GM23248 (cell line): ENCODE results near the gene TMEM203. TPM values are rescaled to one million over a fixed set of nuclear protein-coding genes. Genes with fewer than 3 reads are reported as not detected.
A peak's percentile ranks its signal among the peaks of the same experiment; 100 is the strongest.

Experiments used
- DNase-seq: peaks from one replicate; pipeline ENCODE4 v3.0.0-alpha.2; 2015
- H2AFZ ChIP-seq: fragments of 200-600 bp; sonication (generic); 2 replicates; pipeline ENCODE4 v1.6.1; 2016; ENCODE audit warnings: antibody characterized with exemption
- H3F3A ChIP-seq: fragments of 200-600 bp; sonication (generic); 2 replicates; pipeline ENCODE4 v1.6.1; 2016; ENCODE audit warnings: mild to moderate bottlenecking, antibody characterized with exemption, mixed run types; ENCODE audit not compliant: insufficient read depth
- H3K27ac ChIP-seq: fragments of 200-600 bp; sonication (generic); 2 replicates; pipeline ENCODE4 v1.5.1; 2016; ENCODE audit warnings: mild to moderate bottlenecking
- H3K27me3 ChIP-seq: fragments of 200-600 bp; sonication (generic); replicated peaks from 2 replicates; pipeline ENCODE4 v1.6.1; 2016; ENCODE audit warnings: mild to moderate bottlenecking; ENCODE audit not compliant: insufficient read depth
- H3K36me3 ChIP-seq: fragments of 200-600 bp; sonication (generic); 2 replicates; pipeline ENCODE4 v1.6.1; 2016; ENCODE audit warnings: low read depth, mild to moderate bottlenecking
- H3K4me1 ChIP-seq: fragments of 200-600 bp; sonication (generic); 2 replicates; pipeline ENCODE4 v1.6.1; 2016; ENCODE audit warnings: mild to moderate bottlenecking; ENCODE audit not compliant: insufficient read depth
- H3K4me2 ChIP-seq: fragments of 200-600 bp; sonication (generic); one replicate; pipeline ENCODE4 v1.6.1; 2016; ENCODE audit warnings: mild to moderate bottlenecking; ENCODE audit not compliant: unreplicated experiment
- H3K4me3 ChIP-seq: fragments of 200-600 bp; sonication (generic); 2 replicates; pipeline ENCODE4 v1.5.1; 2016; ENCODE audit warnings: mild to moderate bottlenecking
- H3K79me2 ChIP-seq: fragments of 200-600 bp; sonication (generic); 2 replicates; pipeline ENCODE4 v1.6.1; 2016; ENCODE audit warnings: mild to moderate bottlenecking; ENCODE audit not compliant: insufficient read depth
- H3K9ac ChIP-seq: fragments of 200-600 bp; sonication (generic); 2 replicates; pipeline ENCODE4 v1.6.1; 2016; ENCODE audit warnings: mild to moderate bottlenecking
- H3K9me2 ChIP-seq: fragments of 200-600 bp; sonication (generic); 2 replicates; pipeline ENCODE4 v1.6.1; 2016; ENCODE audit warnings: mixed run types, mild to moderate bottlenecking, moderate library complexity; ENCODE audit not compliant: insufficient read depth
- H3K9me3 ChIP-seq: fragments of 200-600 bp; sonication (generic); one replicate; pipeline ENCODE4 v1.6.1; 2017; ENCODE audit warnings: low read depth
- H4K20me1 ChIP-seq: fragments of 200-600 bp; sonication (generic); 2 replicates; pipeline ENCODE4 v1.6.0; 2016; ENCODE audit not compliant: insufficient read depth
- EZH2 ChIP-seq: fragments of 200-600 bp; sonication (generic); IDR thresholded peaks from 2 replicates; pipeline ENCODE4 v1.6.1; 2018; ENCODE audit warnings: antibody characterized with exemption, mild to moderate bottlenecking; ENCODE audit not compliant: insufficient read depth, poor library complexity, severe bottlenecking
- EZH2phosphoT487 ChIP-seq: fragments of 200-600 bp; sonication (generic); IDR thresholded peaks from 2 replicates; pipeline ENCODE4 v1.6.1; 2018; ENCODE audit warnings: antibody characterized with exemption, moderate library complexity, mild to moderate bottlenecking, low read depth; ENCODE audit not compliant: insufficient read depth
- WGBS, 2 experiments: methylation state at CpG; one replicate each; pipeline ENCODE4 v1.1.6; 2015 to 2017; ENCODE audit warnings: low lambda C conversion rate in 2 of 2, low coverage in 1 of 2; ENCODE audit errors: missing lambda C conversion rate in 2 of 2; 5-methylcytosine and 5-hydroxymethylcytosine counted together
- in situ Hi-C: fragments of 300-500 bp; cut with MboI; formaldehyde crosslinking; loops from 2 replicates; pipeline ENCODE4 v1.15.0; 2020
- polyA plus RNA-seq: library from polyadenylated mRNA; unstranded; fragments of >200 nt; fragmentation: Nextera tagmentation; extraction: Ambion mirVana; gene quantifications from 2 replicates; pipeline ENCODE4 v1.2.1, GENCODE V29; 2016
- total RNA-seq: library from RNA; depleted of rRNA; stranded (reverse); fragments of >200 nt; shearing (Covaris generic); gene quantifications from 2 replicates; pipeline ENCODE4 v1.2.3, GENCODE V29; 2014

Gene TMEM203
- total and polyA plus RNA-seq, 2 experiments from 2014 or later, result 46.9 to 52.9 TPM

GRCh38 chr9:137211532-137211931 is 6.1 kb upstream of the TMEM203 start:
- Histone ChIP-seq H3K9me2 (no peaks in the 10 kb centered on the region), H2AFZ (no peak overlapping the region), H3K4me3 (no peak overlapping the region), H3K9ac (no peak overlapping the region), H3K9me3 (no peaks in the 10 kb centered on the region), H3F3A (no peaks in the 10 kb centered on the region), H3K4me1 (peaks cover 2% of the 10 kb centered on the region), H4K20me1 (no peaks in the 10 kb centered on the region), H3K4me2 (no peak overlapping the region), H3K79me2 (peaks cover 10% of the 10 kb centered on the region), H3K27me3 (no peaks in the 10 kb centered on the region), H3K27ac (no peak overlapping the region), H3K36me3 (no peaks in the 10 kb centered on the region)
- no peak for TF ChIP-seq EZH2
- no peak for TF ChIP-seq EZH2phosphoT487
- in situ Hi-C loops, result loop anchor here (10.0 kb wide), 1 partner anchor 87 kb away; no protein-coding TSS in a partner anchor
- no peak for DNase-seq
- WGBS, 2 experiments, result 79 to 84% methylated on average over 11 to 13 of the region's 13 CpGs

GRCh38 chr9:137206602-137207001 is 1.2 kb upstream of the TMEM203 start:
- Histone ChIP-seq H3K36me3 (no peaks in the 10 kb centered on the region), H3K9me2 (no peaks in the 10 kb centered on the region), H3K4me2 (peak overlapping the region; percentile 93), H4K20me1 (no peaks in the 10 kb centered on the region), H3K9ac (peak overlapping the region; percentile 92), H3K9me3 (no peaks in the 10 kb centered on the region), H2AFZ (no peak overlapping the region), H3K79me2 (peaks cover 57% of the 10 kb centered on the region), H3F3A (no peaks in the 10 kb centered on the region; the same call in 1 of the 2 replicates), H3K4me1 (peaks cover 14% of the 10 kb centered on the region), H3K4me3 (peak overlapping the region; percentile 89), H3K27ac (no peak overlapping the region), H3K27me3 (no peaks in the 10 kb centered on the region)
- TF ChIP-seq EZH2phosphoT487 (no peak), EZH2 (no peak)
- no peak for DNase-seq
- in situ Hi-C loops, result no loop called here
- 88 to 93% methylated on average over 7 of the region's 7 CpGs for WGBS, 2 experiments

- in situ Hi-C loops, result no loop called here
- Histone ChIP-seq H3K27me3 (no peaks in the 10 kb centered on the region), H3K9me2 (no peaks in the 10 kb centered on the region), H3F3A (no peaks in the 10 kb centered on the region; the same call in 1 of the 2 replicates), H3K4me3 (peak overlapping the region; percentile 89), H2AFZ (peak overlapping the region; percentile 58), H3K36me3 (no peaks in the 10 kb centered on the region), H3K79me2 (peaks cover 64% of the 10 kb centered on the region), H3K9me3 (no peaks in the 10 kb centered on the region), H3K9ac (peak overlapping the region; percentile 92), H3K27ac (peak overlapping the region; percentile 44), H3K4me1 (peaks cover 17% of the 10 kb centered on the region), H4K20me1 (no peaks in the 10 kb centered on the region), H3K4me2 (peak overlapping the region; percentile 86)
- no peak for DNase-seq
- TF ChIP-seq EZH2, result no peak
- no peak for TF ChIP-seq EZH2phosphoT487
- WGBS, 2 experiments, result 7 to 10% methylated on average over 21 of the region's 21 CpGs
Observed at GRCh38 chr9:137204731-137205125, 720 bp downstream of the TMEM203 start.

- Histone ChIP-seq H3K36me3 (no peaks in the 10 kb centered on the region), H3F3A (no peaks in the 10 kb centered on the region; the same call in 1 of the 2 replicates), H2AFZ (no peak overlapping the region), H3K4me1 (peaks cover 25% of the 10 kb centered on the region), H4K20me1 (no peaks in the 10 kb centered on the region), H3K4me2 (no peak overlapping the region), H3K79me2 (peaks cover 82% of the 10 kb centered on the region), H3K9me2 (no peaks in the 10 kb centered on the region), H3K9me3 (no peaks in the 10 kb centered on the region), H3K27ac (no peak overlapping the region), H3K27me3 (no peaks in the 10 kb centered on the region), H3K4me3 (no peak overlapping the region), H3K9ac (no peak overlapping the region)
- DNase-seq, result no peak
- WGBS, 2 experiments, result 55 to 63% methylated on average over 8 of the region's 8 CpGs
- no peak for TF ChIP-seq EZH2
- TF ChIP-seq EZH2phosphoT487, result no peak
- in situ Hi-C loops, result no loop called here
Observed at GRCh38 chr9:137202966-137203365, 2.5 kb downstream of the TMEM203 start.
